WTC11 (cell line): ENCODE measurements around the gene TMC1. TPM values are rescaled to one million over a fixed set of nuclear protein-coding genes. Genes with fewer than 3 reads are reported as not detected.

Experiments
- ATAC-seq: fragments of 200-7000 bp; cut with Tn5 transposase; 2 replicates; pipeline ENCODE4 v1.10.0; 2021; ENCODE audit warnings: mild to moderate bottlenecking, moderate library complexity
- CTCF ChIA-PET: fragments of 300-600 bp; sonication (Branson Sonifier 250); formaldehyde crosslinking; loops from one replicate; lab custom pipeline; 2021; ENCODE audit warnings: antibody characterized with exemption; lab: Charles Lee
- POLR2A ChIA-PET: fragments of 350-600 bp; sonication (Branson Sonifier 250); formaldehyde crosslinking; loops from one replicate; lab custom pipeline; 2021; ENCODE audit warnings: antibody characterized with exemption; lab: Charles Lee
- DNase-seq: peaks from one replicate; pipeline ENCODE4 v3.0.0; 2021; ENCODE audit warnings: low spot score
- H3K27ac Mint-ChIP-seq: 2 replicates; pipeline ENCODE4 v1.8.0; 2021; ENCODE audit warnings: mixed read lengths
- H3K27me3 Mint-ChIP-seq: 2 replicates; pipeline ENCODE4 v1.8.0; 2021; ENCODE audit warnings: low read depth, mild to moderate bottlenecking, moderate library complexity, mixed read lengths
- H3K36me3 Mint-ChIP-seq: 2 replicates; pipeline ENCODE4 v1.8.0; 2021; ENCODE audit warnings: mixed read lengths
- H3K4me1 Mint-ChIP-seq: 2 replicates; pipeline ENCODE4 v1.8.0; 2022; ENCODE audit warnings: mixed read lengths
- H3K4me3 Mint-ChIP-seq: 2 replicates; pipeline ENCODE4 v1.8.0; 2021; ENCODE audit warnings: mild to moderate bottlenecking, moderate library complexity, mixed read lengths
- H3K9me3 Mint-ChIP-seq: 2 replicates; pipeline ENCODE4 v1.8.0; 2021; ENCODE audit warnings: mixed read lengths
- CREM ChIP-seq: sonication (generic); formaldehyde crosslinking; IDR thresholded peaks from 2 replicates; pipeline ENCODE4 v1.8.1; 2022; ENCODE audit warnings: mild to moderate bottlenecking, missing genetic modification reagents, moderate library complexity
- ELF4 ChIP-seq: sonication (generic); formaldehyde crosslinking; IDR thresholded peaks from 2 replicates; pipeline ENCODE4 v1.8.1; 2022; ENCODE audit warnings: low read depth, mild to moderate bottlenecking, moderate library complexity, missing genetic modification reagents
- EMX1 ChIP-seq: fragments of 250-450 bp; sonication (Bioruptor Pico); IDR thresholded peaks from 2 replicates; pipeline ENCODE4 v1.8.0; 2021; ENCODE audit warnings: mild to moderate bottlenecking
- ERG ChIP-seq: fragments of 250-450 bp; sonication (Bioruptor Pico); IDR thresholded peaks from 2 replicates; pipeline ENCODE4 v1.8.0; 2021; ENCODE audit warnings: mild to moderate bottlenecking
- FOXJ3 ChIP-seq: sonication (generic); formaldehyde crosslinking; IDR thresholded peaks from 2 replicates; pipeline ENCODE4 v1.9.0; 2021; ENCODE audit warnings: missing genetic modification reagents, mild to moderate bottlenecking, borderline replicate concordance
- FOXP4 ChIP-seq: sonication (generic); formaldehyde crosslinking; IDR thresholded peaks from 2 replicates; pipeline ENCODE4 v1.8.0; 2022; ENCODE audit warnings: mild to moderate bottlenecking, missing genetic modification reagents
- GABPB1 ChIP-seq: sonication (generic); formaldehyde crosslinking; IDR thresholded peaks from 2 replicates; pipeline ENCODE4 v1.8.1; 2023; ENCODE audit warnings: mild to moderate bottlenecking, missing genetic modification reagents
- GTF2I ChIP-seq: fragments of 250-450 bp; sonication (Bioruptor Pico); conservative IDR thresholded peaks from 2 replicates; pipeline ENCODE4 v1.4.0; 2021; ENCODE audit warnings: mild to moderate bottlenecking
- HMGXB4 ChIP-seq: sonication (generic); formaldehyde crosslinking; IDR thresholded peaks from 2 replicates; pipeline ENCODE4 v1.8.1; 2023; ENCODE audit warnings: mild to moderate bottlenecking, moderate library complexity, missing genetic modification reagents
- KAT7 ChIP-seq: sonication (generic); formaldehyde crosslinking; IDR thresholded peaks from 2 replicates; pipeline ENCODE4 v1.8.1; 2023; ENCODE audit warnings: missing genetic modification reagents, mild to moderate bottlenecking, borderline replicate concordance
- MAX ChIP-seq: sonication (generic); formaldehyde crosslinking; IDR thresholded peaks from 2 replicates; pipeline ENCODE4 v1.8.0; 2022; ENCODE audit warnings: mild to moderate bottlenecking, missing genetic modification reagents
- MLX ChIP-seq: sonication (generic); formaldehyde crosslinking; IDR thresholded peaks from 2 replicates; pipeline ENCODE4 v1.8.1; 2023; ENCODE audit warnings: mild to moderate bottlenecking, missing genetic modification reagents, moderate library complexity
- NR3C1 ChIP-seq: sonication (generic); formaldehyde crosslinking; conservative IDR thresholded peaks from 2 replicates; pipeline ENCODE4 v1.8.1; 2023; ENCODE audit warnings: low read depth, mild to moderate bottlenecking, missing genetic modification reagents
- PREB ChIP-seq: sonication (generic); formaldehyde crosslinking; IDR thresholded peaks from 2 replicates; pipeline ENCODE4 v1.8.1; 2022; ENCODE audit warnings: mild to moderate bottlenecking, missing genetic modification reagents, moderate library complexity, borderline replicate concordance
- RORB ChIP-seq: fragments of 250-450 bp; sonication (Bioruptor Pico); IDR thresholded peaks from 2 replicates; pipeline ENCODE4 v1.9.0; 2021; ENCODE audit warnings: mild to moderate bottlenecking
- SMAD3 ChIP-seq: sonication (generic); formaldehyde crosslinking; IDR thresholded peaks from 2 replicates; pipeline ENCODE4 v1.8.0; 2022; ENCODE audit warnings: missing genetic modification reagents, mild to moderate bottlenecking, borderline replicate concordance
- SOX15 ChIP-seq: fragments of 250-450 bp; sonication (Bioruptor Pico); IDR thresholded peaks from 2 replicates; pipeline ENCODE4 v1.9.0; 2021; ENCODE audit warnings: mild to moderate bottlenecking
- TEAD4 ChIP-seq: sonication (generic); formaldehyde crosslinking; IDR thresholded peaks from 2 replicates; pipeline ENCODE4 v1.8.0; 2022; ENCODE audit warnings: mild to moderate bottlenecking, missing genetic modification reagents
- ZNF219 ChIP-seq: sonication (generic); formaldehyde crosslinking; IDR thresholded peaks from 2 replicates; pipeline ENCODE4 v1.8.0; 2023; ENCODE audit warnings: missing genetic modification reagents, mild to moderate bottlenecking, borderline replicate concordance
- ZNF232 ChIP-seq: sonication (generic); formaldehyde crosslinking; IDR thresholded peaks from 2 replicates; pipeline ENCODE4 v1.8.0; 2022; ENCODE audit warnings: mild to moderate bottlenecking, missing genetic modification reagents
- ZNF317 ChIP-seq: sonication (generic); formaldehyde crosslinking; IDR thresholded peaks from 2 replicates; pipeline ENCODE4 v1.8.1; 2023; ENCODE audit warnings: low read depth, mild to moderate bottlenecking, moderate library complexity, missing genetic modification reagents, borderline replicate concordance
- ZNF396 ChIP-seq: fragments of 250-450 bp; sonication (Bioruptor Pico); IDR thresholded peaks from 2 replicates; pipeline ENCODE4 v1.8.0; 2021; ENCODE audit warnings: mild to moderate bottlenecking, moderate library complexity, borderline replicate concordance
- ZNF425 ChIP-seq: fragments of 250-450 bp; sonication (Bioruptor Pico); conservative IDR thresholded peaks from 2 replicates; pipeline ENCODE4 v1.9.0; 2021; ENCODE audit warnings: mild to moderate bottlenecking
- ZNF512 ChIP-seq: sonication (generic); formaldehyde crosslinking; IDR thresholded peaks from 2 replicates; pipeline ENCODE4 v1.8.1; 2022; ENCODE audit warnings: missing genetic modification reagents, borderline replicate concordance
- ZNF671 ChIP-seq: fragments of 250-450 bp; sonication (Bioruptor Pico); IDR thresholded peaks from 2 replicates; pipeline ENCODE4 v1.8.0; 2021; ENCODE audit warnings: mild to moderate bottlenecking
- total RNA-seq: library from RNA; stranded (reverse); gene quantifications from 3 replicates; pipeline ENCODE4 v1.2.3, GENCODE V29; 2021

Gene TMC1
- total RNA-seq, 1 experiment from 2014 or later = 0.31 TPM

GRCh38 chr9:72615931-72616330 lies 94.5 kb downstream of the TMC1 start (continued):
- TF ChIP-seq ERG (CRISPR knock-in tag) (no peak), NR3C1 (CRISPR knock-in tag) (no peak), ZNF512 (CRISPR knock-in tag) (no peak), MLX (CRISPR knock-in tag) (no peak), SMAD3 (no peak), ZNF396 (CRISPR knock-in tag) (no peak), ZNF671 (CRISPR knock-in tag) (no peak), FOXJ3 (CRISPR knock-in tag) (no peak), GTF2I (no peak), ZNF425 (CRISPR knock-in tag) (no peak), TEAD4 (CRISPR knock-in tag) (no peak), SOX15 (CRISPR knock-in tag) (no peak), ZNF232 (CRISPR knock-in tag) (no peak)
- TF ChIP-seq, all 79 proteins: peak for 0

- no peak for DNase-seq
- POLR2A ChIA-PET = no interaction called here
- no peak for ATAC-seq
- Mint-ChIP-seq H3K36me3 (peaks cover under 1% of the 10 kb centered on the region; the same call in 1 of the 2 replicates), H3K27me3 (no peaks in the 10 kb centered on the region), H3K27ac (no peak overlapping the region), H3K9me3 (peaks cover 6% of the 10 kb centered on the region), H3K4me3 (no peak overlapping the region), H3K4me1 (no peaks in the 10 kb centered on the region)
- CTCF ChIA-PET = no interaction called here
- no peak for TF ChIP-seq FOXP4
- no peak for TF ChIP-seq RORB (CRISPR knock-in tag)
- TF ChIP-seq ELF4 (CRISPR knock-in tag) = no peak
- TF ChIP-seq GABPB1 (CRISPR knock-in tag) = no peak
- TF ChIP-seq HMGXB4 = no peak
- no peak for TF ChIP-seq KAT7 (CRISPR knock-in tag)
- no peak for TF ChIP-seq PREB (CRISPR knock-in tag)
- no peak for TF ChIP-seq ERG (CRISPR knock-in tag)
- TF ChIP-seq MAX = no peak
- TF ChIP-seq CREM (CRISPR knock-in tag) = no peak
- no peak for TF ChIP-seq ZNF219 (CRISPR knock-in tag)
- no peak for TF ChIP-seq ZNF232 (CRISPR knock-in tag)
- TF ChIP-seq TEAD4 (CRISPR knock-in tag) = no peak
- no peak for TF ChIP-seq ZNF317 (CRISPR knock-in tag)
- TF ChIP-seq EMX1 = no peak
Observed at GRCh38 chr9:72618811-72619210, 97.4 kb downstream of the TMC1 start.
